Glutamatergic neuron (in vitro differentiated cells): ENCODE measurements around the gene SNRPD2. TPM values are rescaled to one million over a fixed set of nuclear protein-coding genes. Genes with fewer than 3 reads are reported as not detected.

Experiments
- DNase-seq: peaks from one replicate; pipeline ENCODE4 v3.0.0; 2022
- H3K27ac Mint-ChIP-seq: one replicate; pipeline ENCODE4 v1.8.0; 2020; ENCODE audit warnings: mild to moderate bottlenecking, mixed read lengths, inconsistent platforms; ENCODE audit not compliant: unreplicated experiment
- H3K27me3 Mint-ChIP-seq: one replicate; pipeline ENCODE4 v1.8.0; 2020; ENCODE audit warnings: mild to moderate bottlenecking, moderate library complexity, mixed read lengths, inconsistent platforms; ENCODE audit not compliant: unreplicated experiment
- H3K36me3 Mint-ChIP-seq: one replicate; pipeline ENCODE4 v1.8.0; 2020; ENCODE audit warnings: mild to moderate bottlenecking, mixed read lengths, inconsistent platforms; ENCODE audit not compliant: unreplicated experiment
- H3K4me1 Mint-ChIP-seq: one replicate; pipeline ENCODE4 v1.8.0; 2020; ENCODE audit warnings: mild to moderate bottlenecking, low read depth, mixed read lengths, inconsistent platforms; ENCODE audit not compliant: unreplicated experiment
- H3K4me3 Mint-ChIP-seq: one replicate; pipeline ENCODE4 v1.8.0; 2020; ENCODE audit warnings: mild to moderate bottlenecking, mixed read lengths, inconsistent platforms; ENCODE audit not compliant: unreplicated experiment
- H3K9me3 Mint-ChIP-seq: one replicate; pipeline ENCODE4 v1.8.0; 2020; ENCODE audit warnings: mild to moderate bottlenecking, moderate library complexity, mixed read lengths, inconsistent platforms; ENCODE audit not compliant: unreplicated experiment
- CTCF ChIP-seq: fragments of 200-600 bp; sonication (generic); IDR thresholded peaks from one replicate; pipeline ENCODE4 v1.5.0; 2021; ENCODE audit not compliant: partially characterized antibody, unreplicated experiment
- total RNA-seq: library from RNA; stranded (reverse); fragmentation: NEBNext Ultra II Directional; extraction: Animal tissue kit (Norgen Biotek cat#: 25700); gene quantifications from one replicate; pipeline ENCODE4 v1.2.1, GENCODE V29; 2021; ENCODE audit not compliant: unreplicated experiment

Gene SNRPD2
- total RNA-seq, 1 donor from 2014 or later, result 264 TPM

- Mint-ChIP-seq H3K27me3 (peaks cover 16% of the 10 kb centered on the region), H3K36me3 (no peaks in the 10 kb centered on the region), H3K4me3 (no peak overlapping the region), H3K27ac (no peak overlapping the region), H3K4me1 (no peaks in the 10 kb centered on the region), H3K9me3 (peaks cover 5% of the 10 kb centered on the region)
- DNase-seq, result no peak
- TF ChIP-seq CTCF, result no peak
These were observed 16.8 kb downstream of the SNRPD2 start for GRCh38 chr19:45674946-45675345.

- Mint-ChIP-seq H3K27me3 (peaks cover 17% of the 10 kb centered on the region), H3K4me1 (peaks cover 10% of the 10 kb centered on the region), H3K4me3 (peak overlapping the region; percentile 69), H3K36me3 (no peaks in the 10 kb centered on the region), H3K27ac (no peak overlapping the region), H3K9me3 (peaks cover 10% of the 10 kb centered on the region)
- DNase-seq, result peak; percentile 84
- TF ChIP-seq CTCF, result no peak
These were observed 20.9 kb downstream of the SNRPD2 start for GRCh38 chr19:45670670-45671453.

DNA sequence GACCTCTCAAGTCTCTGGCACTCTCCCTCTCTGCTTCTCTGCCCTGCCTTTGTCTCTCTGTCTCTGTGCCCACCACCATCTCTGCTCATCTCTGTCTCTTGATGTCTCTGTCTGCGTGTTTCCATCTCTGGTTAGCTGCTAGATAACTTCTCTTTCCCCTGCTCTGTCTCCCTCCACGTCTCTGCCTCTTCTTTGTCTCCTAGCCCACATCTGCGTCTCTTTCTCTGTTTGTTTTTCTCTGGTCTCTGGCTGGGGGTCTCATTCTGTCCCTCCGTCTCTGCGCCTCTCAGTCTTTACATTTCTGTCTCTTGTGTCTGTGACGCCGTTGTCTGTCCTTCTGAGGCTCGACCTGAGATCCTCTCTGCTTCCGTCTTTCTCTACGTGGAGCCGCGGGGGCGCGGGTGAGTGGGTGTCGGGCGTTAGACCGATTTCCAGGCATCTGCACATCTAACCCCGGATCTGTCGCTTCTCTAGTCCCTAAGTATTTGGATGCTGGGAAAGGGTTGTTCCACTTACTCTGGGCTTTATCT is 23.3 kb downstream of the SNRPD2 start:
- Mint-ChIP-seq H3K27ac (peak overlapping the region; percentile 94), H3K27me3 (peaks cover 16% of the 10 kb centered on the region)
- DNase-seq, result no peak

DNA sequence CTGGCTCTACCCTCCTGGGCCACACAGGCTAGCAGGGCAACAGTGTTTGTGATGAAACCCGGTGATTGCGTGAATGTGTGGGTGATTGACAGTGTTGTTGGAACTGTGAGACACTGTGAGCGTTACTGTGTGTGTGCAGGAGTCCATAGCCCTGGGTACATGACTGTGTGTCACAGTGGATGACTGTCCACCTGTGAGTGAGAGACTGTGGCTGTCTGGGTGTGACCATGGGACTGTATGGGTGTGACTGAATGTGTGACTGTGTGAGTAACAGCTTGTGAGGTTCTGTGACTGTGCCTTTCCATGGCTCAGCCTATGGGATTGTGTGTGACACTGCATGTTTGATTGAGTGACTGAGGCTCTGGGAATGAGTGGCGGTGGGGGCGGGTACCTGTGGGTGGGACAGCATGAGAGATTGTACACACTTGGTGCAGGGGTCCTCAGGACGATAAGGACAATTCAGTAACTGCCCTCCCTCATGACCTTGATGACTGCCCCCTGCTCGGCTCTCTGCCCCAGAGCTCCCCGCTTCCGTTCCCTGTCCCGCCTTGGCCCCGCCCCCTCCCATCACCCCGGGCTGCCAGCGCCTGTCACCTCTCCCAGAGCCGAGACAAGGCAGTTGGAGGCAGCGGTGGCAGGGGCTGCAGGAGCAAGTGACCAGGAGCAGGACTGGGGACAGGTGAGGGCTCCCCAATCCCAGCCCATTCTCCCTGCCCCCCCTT is 24.0 kb downstream of the SNRPD2 start, which contains the start of gene GIPR:
Gene GIPR (plus strand): TSS at position 602 of the 722 bp plus-strand sequence. CDS start 1,300 bp downstream, outside the sequence.
- peak; percentile 85 for DNase-seq
- H3K9me3 Mint-ChIP-seq, result peaks cover 9% of the 10 kb centered on the region
- H3K4me3 Mint-ChIP-seq, result peak within 1 kb of the TSS; percentile 99
- TF ChIP-seq CTCF, result no peak
- peaks cover 17% of the 10 kb centered on the region for H3K4me1 Mint-ChIP-seq
- no peaks in the 10 kb centered on the region for H3K36me3 Mint-ChIP-seq
- peaks cover 16% of the 10 kb centered on the region for H3K27me3 Mint-ChIP-seq
- peak within 1 kb of the TSS; percentile 94 for H3K27ac Mint-ChIP-seq

More for the DNA sequence above, 23.3 kb downstream of the SNRPD2 start:
- H3K4me1 Mint-ChIP-seq, result peaks cover 17% of the 10 kb centered on the region
- H3K4me3 Mint-ChIP-seq, result peak overlapping the region; percentile 99
- no peaks in the 10 kb centered on the region for H3K36me3 Mint-ChIP-seq
- TF ChIP-seq CTCF, result no peak
- H3K9me3 Mint-ChIP-seq, result peaks cover 9% of the 10 kb centered on the region
